Mucosa of descending colon (tissue), 3 donors: ENCODE measurements around the gene MYOG. TPM values are rescaled to one million over a fixed set of nuclear protein-coding genes. Genes with fewer than 3 reads are reported as not detected.

Source experiments
- ATAC-seq: fragments of 200-7000 bp; cut with Tn5 transposase; one replicate; pipeline ENCODE4 v1.9.1; 2020; ENCODE audit warnings: mild to moderate bottlenecking, moderate library complexity
- DNase-seq, 3 donors: peaks; one replicate each; pipeline ENCODE4 v3.0.0-alpha.2; 2020
- H3K36me3 ChIP-seq: fragments of 200-600 bp; one replicate; pipeline ENCODE4 v1.8.0; 2021; ENCODE audit warnings: low read depth, mild to moderate bottlenecking
- H3K4me1 ChIP-seq: fragments of 200-600 bp; one replicate; pipeline ENCODE4 v1.8.0; 2021; ENCODE audit warnings: low read depth, mild to moderate bottlenecking
- H3K4me3 ChIP-seq: fragments of 200-600 bp; one replicate; pipeline ENCODE4 v1.8.0; 2021; ENCODE audit warnings: mild to moderate bottlenecking
- H3K9me3 ChIP-seq: fragments of 200-600 bp; one replicate; pipeline ENCODE4 v1.8.0; 2021; ENCODE audit warnings: mild to moderate bottlenecking
- intact Hi-C, 2 donors: fragments of 100-400 bp; cut with DNase I in 1 of 2; cut with micrococcal nuclease in 1 of 2; formaldehyde crosslinking; loops; one replicate each; pipeline versions ENCODE4 v1.11.0 to v1.11.1; 2022; cut with DNase I, micrococcal nuclease
- total RNA-seq, 3 donors: library from RNA; stranded (reverse); fragmentation: NEBNext Ultra II Directional in 2 of 3; extraction: Animal tissue kit (Norgen Biotek cat#: 25700) in 2 of 3; gene quantifications; one replicate each; pipeline versions ENCODE4 v1.2.1 to v1.2.4, GENCODE V29; 2021 to 2023
- TF ChIP-seq, protein P1 (sequence below): fragments of 200-600 bp; IDR thresholded peaks from one replicate; pipeline ENCODE4 v1.8.0; 2022; ENCODE audit warnings: antibody characterized with exemption, mild to moderate bottlenecking
- donor health status: DM: no; HTN: no; CAD: no; lungs with moderate emphysema.
- donor health status: DM: no; HTN: no; CAD: no.
- donor health status: DM: no; HTN: yes; CAD: no.

Gene MYOG
- total RNA-seq, 3 donors from 2014 or later, result not detected

DNA sequence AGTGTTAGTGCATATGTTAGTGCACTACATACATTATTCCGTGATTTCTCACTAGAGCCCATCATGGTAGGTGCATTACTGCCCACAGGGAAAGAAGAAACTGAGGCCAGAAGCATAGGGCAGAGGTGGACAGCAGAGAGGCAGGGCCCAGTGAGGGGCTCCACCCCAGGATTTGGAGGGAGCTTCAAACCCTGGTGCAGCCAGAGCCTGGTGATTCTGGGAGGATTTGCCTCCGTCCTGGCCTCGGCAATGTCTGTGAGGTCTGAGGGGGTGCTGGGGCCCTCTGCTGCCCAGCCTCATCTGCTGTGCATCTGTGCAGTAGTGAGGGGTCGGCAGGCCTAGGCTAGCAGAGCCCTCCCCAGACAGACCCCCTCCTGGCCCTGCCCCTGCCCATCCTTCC is 36.7 kb downstream of the MYOG start:
- H3K4me3 ChIP-seq, result no peak overlapping the region
- H3K4me1 ChIP-seq, result no peaks in the 10 kb centered on the region
- intact Hi-C loops, result no loop called here
- H3K9me3 ChIP-seq, result no peaks in the 10 kb centered on the region
- DNase-seq (no peak), ATAC-seq (no peak)
- TF ChIP-seq, protein P1, sequence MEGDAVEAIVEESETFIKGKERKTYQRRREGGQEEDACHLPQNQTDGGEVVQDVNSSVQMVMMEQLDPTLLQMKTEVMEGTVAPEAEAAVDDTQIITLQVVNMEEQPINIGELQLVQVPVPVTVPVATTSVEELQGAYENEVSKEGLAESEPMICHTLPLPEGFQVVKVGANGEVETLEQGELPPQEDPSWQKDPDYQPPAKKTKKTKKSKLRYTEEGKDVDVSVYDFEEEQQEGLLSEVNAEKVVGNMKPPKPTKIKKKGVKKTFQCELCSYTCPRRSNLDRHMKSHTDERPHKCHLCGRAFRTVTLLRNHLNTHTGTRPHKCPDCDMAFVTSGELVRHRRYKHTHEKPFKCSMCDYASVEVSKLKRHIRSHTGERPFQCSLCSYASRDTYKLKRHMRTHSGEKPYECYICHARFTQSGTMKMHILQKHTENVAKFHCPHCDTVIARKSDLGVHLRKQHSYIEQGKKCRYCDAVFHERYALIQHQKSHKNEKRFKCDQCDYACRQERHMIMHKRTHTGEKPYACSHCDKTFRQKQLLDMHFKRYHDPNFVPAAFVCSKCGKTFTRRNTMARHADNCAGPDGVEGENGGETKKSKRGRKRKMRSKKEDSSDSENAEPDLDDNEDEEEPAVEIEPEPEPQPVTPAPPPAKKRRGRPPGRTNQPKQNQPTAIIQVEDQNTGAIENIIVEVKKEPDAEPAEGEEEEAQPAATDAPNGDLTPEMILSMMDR, result no peak
- H3K36me3 ChIP-seq, result no peaks in the 10 kb centered on the region

DNA sequence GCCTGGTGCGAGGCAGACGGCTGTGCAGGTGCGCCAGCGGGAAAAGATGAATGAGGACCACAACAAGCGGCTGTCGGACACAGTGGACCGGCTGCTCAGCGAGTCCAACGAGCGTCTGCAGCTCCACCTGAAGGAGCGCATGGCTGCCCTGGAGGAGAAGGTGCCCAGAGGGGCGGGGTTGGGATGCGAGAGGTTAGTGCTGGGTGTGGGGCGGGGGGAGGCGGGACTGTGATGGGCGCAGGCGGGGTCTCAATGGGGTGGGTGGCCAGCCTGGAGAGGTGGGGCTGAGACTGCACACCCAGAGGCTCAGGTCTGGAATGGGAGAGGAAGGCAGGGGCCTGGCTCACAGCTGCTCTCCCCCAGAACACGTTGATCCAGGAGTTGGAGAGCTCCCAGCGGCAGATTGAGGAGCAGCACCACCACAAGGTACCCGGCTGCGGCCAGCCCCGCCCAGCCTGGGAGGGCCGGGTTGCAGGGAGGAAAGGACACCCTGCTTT is 37.2 kb downstream of the MYOG start:
- intact Hi-C loops, result no loop called here
- H3K4me3 ChIP-seq, result no peak overlapping the region
- H3K4me1 ChIP-seq, result no peaks in the 10 kb centered on the region
- DNase-seq (no peak), ATAC-seq (peak; percentile 71)
- H3K36me3 ChIP-seq, result no peaks in the 10 kb centered on the region
- no peaks in the 10 kb centered on the region for H3K9me3 ChIP-seq
- TF ChIP-seq, protein P1, result no peak

DNA sequence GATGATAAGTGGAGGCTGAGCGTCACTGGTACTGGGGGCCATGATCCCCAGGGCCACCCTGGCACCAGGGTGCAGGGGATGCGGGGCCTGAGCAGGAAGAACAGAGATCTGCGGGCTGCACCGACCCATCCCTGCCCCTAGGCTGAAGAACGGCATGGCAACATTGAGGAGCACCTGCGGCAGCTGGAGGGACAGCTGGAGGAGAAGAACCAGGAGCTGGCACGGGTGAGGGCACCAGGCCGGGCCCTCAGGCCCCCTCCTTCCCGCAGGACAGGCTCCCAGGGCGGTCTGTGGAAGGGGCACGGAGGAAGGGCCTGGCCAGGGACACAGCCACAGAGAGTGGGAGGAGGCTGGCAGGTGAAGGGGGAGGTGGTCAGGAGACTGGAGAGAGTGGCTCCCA is 37.7 kb downstream of the MYOG start:
- ATAC-seq, result no peak
- no peaks in the 10 kb centered on the region for H3K4me1 ChIP-seq
- TF ChIP-seq, protein P1, result no peak
- no peak overlapping the region for H3K4me3 ChIP-seq
- H3K36me3 ChIP-seq, result no peaks in the 10 kb centered on the region
- no peak for DNase-seq
- intact Hi-C loops, result no loop called here
- H3K9me3 ChIP-seq, result no peaks in the 10 kb centered on the region

DNA sequence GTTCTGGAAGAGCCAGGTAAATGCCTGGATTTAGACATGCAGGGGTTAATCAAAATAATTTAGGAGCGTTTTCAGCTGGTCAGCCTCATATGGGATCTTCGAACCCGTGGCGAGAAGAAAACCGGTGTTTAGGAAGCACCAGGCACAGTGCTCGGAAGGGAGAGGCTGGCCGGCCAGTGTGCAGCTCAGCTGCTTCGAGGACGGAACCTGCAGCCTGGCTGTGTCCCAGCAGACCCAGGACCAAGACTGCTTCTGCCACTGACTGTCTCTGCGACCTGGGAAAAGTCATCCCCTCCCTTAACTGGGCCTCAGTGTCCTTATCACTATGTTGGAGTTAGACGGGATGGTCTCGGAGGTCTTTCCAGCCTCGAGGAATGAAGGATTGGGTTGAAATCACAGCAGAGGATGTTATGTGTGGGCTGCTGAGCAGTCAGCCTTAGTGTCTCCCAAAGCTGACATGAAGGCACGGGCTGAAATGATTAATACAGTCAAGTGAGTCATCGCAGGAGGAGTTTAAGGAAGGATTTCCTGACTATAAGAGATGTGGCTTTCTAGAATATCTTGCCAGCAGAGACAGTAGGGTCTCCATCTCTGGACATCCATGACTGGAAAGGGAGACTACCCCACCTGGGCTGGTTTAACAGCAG is 38.7 kb downstream of the MYOG start:
- DNase-seq, result no peak
- ATAC-seq, result peak; percentile 18
- Histone ChIP-seq H3K4me3 (no peak overlapping the region), H3K4me1 (no peaks in the 10 kb centered on the region), H3K36me3 (no peaks in the 10 kb centered on the region), H3K9me3 (no peaks in the 10 kb centered on the region)
- intact Hi-C loops, result no loop called here
- TF ChIP-seq, protein P1, result no peak

DNA sequence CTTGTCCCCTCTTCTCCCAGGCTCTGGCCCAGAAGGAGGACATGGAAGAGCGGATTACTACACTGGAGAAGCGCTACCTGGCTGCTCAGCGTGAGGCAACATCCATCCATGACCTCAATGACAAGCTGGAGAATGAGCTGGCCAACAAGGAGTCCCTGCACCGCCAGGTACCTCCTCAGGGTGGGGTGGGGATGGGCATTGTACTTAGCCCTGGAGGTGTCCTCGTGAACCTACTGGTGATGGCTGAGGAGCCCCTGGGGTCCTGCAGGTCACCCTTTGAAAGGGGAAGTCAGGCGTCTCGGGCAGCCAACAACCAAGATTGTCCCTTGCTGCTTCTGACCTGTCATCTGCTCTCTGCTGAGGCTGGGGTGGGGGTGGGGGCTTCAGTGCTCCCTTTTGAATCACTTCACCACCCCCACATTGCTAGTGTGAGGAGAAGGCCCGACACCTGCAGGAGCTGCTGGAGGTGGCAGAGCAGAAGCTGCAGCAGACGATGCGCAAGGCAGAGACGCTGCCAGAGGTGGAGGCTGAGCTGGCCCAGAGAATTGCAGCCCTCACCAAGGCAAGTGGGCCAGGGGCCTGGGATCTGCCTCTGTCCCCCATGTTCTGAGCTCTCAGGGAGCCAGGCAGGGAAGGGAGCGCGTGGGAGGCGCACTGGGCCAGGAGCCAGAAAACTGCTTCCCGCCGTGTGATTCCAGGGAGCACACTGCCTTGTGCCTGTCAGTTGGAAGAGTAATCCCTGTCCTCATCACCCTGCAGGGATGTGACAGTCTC is 39.8 kb downstream of the MYOG start:
- TF ChIP-seq, protein P1, result no peak
- Histone ChIP-seq H3K4me3 (no peak overlapping the region), H3K4me1 (no peaks in the 10 kb centered on the region), H3K36me3 (no peaks in the 10 kb centered on the region), H3K9me3 (no peaks in the 10 kb centered on the region)
- intact Hi-C loops, result no loop called here
- DNase-seq, result no peak
- no peak for ATAC-seq
